ENCODE data around the gene RERE.

RERE gene

DNA sequence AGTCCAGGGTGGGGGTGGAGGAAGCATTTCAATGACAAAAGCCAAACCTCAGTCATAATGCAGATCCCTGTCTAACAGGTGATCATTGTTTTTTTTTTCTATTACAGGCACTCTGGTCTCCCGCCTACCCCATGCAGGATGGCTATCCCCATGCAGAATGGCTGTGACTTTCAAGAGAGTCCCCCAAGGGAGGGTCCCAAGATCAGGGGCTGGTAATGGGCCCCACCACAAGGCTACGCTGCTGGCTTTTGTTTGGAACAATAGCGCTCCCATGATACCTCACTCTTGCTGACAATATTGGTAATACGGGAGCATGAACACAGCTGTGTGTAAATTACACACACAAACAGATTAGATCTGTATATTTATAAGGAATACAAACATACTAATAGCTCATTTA lies 380.1 kb downstream of the RERE start:
- peaks cover 50% of the 10 kb centered on the region for H3K4me1 ChIP-seq
- no peak overlapping the region for H3K9ac ChIP-seq
- no peak for TF ChIP-seq Cebpa-rat (IDR thresholded peaks at IDR 0.05)
- H3K27me3 ChIP-seq = no peaks in the 10 kb centered on the region
- peaks cover 54% of the 10 kb centered on the region for H3K36me3 ChIP-seq
- no peak overlapping the region for H3K4me3 ChIP-seq
- no peaks in the 10 kb centered on the region for H3K9me3 ChIP-seq
- peaks cover 93% of the 10 kb centered on the region for H4K20me1 ChIP-seq
- H3K4me2 ChIP-seq = no peak overlapping the region
- no peak overlapping the region for H3K27ac ChIP-seq

DNA sequence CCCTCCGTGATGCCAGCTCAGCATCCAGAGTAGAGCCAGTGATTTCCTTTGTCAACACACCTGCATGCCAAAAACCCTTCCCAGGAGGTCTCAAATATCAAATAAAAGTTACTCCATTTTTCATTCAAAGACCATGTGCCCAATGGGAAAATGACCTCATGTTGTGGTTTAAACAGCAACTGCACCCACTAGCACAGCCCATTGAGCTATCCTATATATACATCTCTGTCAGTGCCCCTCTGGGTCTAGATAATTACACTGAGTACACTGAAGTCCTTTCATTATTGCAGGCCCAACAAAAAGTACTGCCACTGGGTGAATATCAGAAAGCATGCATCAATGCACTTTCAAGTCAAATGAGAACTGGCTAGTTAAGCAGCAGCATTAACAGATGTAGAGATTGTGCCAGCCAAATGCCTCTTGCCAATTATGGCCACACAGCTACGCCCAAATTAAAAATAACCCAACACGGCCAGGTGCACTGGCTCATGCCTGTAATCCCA lies 381.8 kb downstream of the RERE start:
- no peak overlapping the region for H3K4me3 ChIP-seq
- no peak for TF ChIP-seq Cebpa-rat (IDR thresholded peaks at IDR 0.05)
- H3K36me3 ChIP-seq = peaks cover 48% of the 10 kb centered on the region
- H3K27ac ChIP-seq = no peak overlapping the region
- H3K4me1 ChIP-seq = peaks cover 62% of the 10 kb centered on the region
- H3K4me2 ChIP-seq = no peak overlapping the region
- no peak overlapping the region for H3K9ac ChIP-seq
- no peaks in the 10 kb centered on the region for H3K27me3 ChIP-seq
- H4K20me1 ChIP-seq = peaks cover 95% of the 10 kb centered on the region
- H3K9me3 ChIP-seq = no peaks in the 10 kb centered on the region

DNA sequence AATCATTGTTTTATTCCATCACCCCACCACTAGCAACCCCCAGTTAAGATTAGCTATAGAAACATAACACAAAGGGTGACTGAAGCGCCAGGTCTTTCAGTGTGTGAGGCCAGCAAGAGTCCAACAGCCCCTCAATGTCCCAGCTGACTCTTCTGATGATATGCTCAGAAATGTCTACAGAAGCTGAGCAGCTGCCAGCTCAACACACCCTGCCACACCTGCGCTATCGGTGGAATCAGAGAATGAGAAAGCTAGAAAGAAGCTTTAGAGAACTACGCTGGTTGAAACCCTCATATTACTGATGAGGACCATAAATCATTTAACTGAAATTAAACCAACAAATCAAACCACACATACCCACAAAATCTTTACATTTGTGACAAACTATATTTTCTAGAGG lies 383.3 kb downstream of the RERE start:
- Histone ChIP-seq H3K27ac (no peak overlapping the region), H3K4me2 (no peak overlapping the region), H3K4me1 (peaks cover 62% of the 10 kb centered on the region), H3K9me3 (no peaks in the 10 kb centered on the region), H3K36me3 (peaks cover 42% of the 10 kb centered on the region), H3K27me3 (no peaks in the 10 kb centered on the region), H4K20me1 (peaks cover 95% of the 10 kb centered on the region), H3K9ac (no peak overlapping the region), H3K4me3 (no peak overlapping the region)
- TF ChIP-seq Cebpa-rat (IDR thresholded peaks at IDR 0.05) = no peak

DNA sequence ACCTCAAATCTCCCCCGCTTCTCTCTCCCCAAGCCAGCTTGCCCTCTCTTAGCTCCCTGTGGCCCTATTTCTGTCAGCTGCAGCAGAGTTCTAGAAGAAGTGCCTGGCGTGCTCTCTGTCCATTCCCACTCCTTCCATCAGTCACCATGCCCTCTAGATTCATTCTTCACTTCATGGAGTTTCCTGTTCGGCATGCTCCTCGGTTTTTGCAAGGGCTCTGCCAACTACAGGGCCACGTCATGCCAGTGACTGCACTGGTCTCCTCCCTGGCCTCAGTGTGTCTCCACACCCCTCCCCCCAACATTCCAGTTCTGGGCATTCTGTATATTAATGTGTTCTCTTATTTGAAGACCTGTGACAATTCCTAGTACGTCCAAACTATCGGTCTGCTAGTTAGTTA lies 385.7 kb downstream of the RERE start:
- no peak overlapping the region for H3K4me3 ChIP-seq
- H4K20me1 ChIP-seq = peaks cover 93% of the 10 kb centered on the region
- H3K27ac ChIP-seq = no peak overlapping the region
- TF ChIP-seq Cebpa-rat (IDR thresholded peaks at IDR 0.05) = no peak
- peaks cover 25% of the 10 kb centered on the region for H3K36me3 ChIP-seq
- no peak overlapping the region for H3K9ac ChIP-seq
- H3K4me1 ChIP-seq = peaks cover 70% of the 10 kb centered on the region
- H3K9me3 ChIP-seq = no peaks in the 10 kb centered on the region
- peak overlapping the region; percentile 87 for H3K4me2 ChIP-seq
- H3K27me3 ChIP-seq = no peaks in the 10 kb centered on the region

DNA sequence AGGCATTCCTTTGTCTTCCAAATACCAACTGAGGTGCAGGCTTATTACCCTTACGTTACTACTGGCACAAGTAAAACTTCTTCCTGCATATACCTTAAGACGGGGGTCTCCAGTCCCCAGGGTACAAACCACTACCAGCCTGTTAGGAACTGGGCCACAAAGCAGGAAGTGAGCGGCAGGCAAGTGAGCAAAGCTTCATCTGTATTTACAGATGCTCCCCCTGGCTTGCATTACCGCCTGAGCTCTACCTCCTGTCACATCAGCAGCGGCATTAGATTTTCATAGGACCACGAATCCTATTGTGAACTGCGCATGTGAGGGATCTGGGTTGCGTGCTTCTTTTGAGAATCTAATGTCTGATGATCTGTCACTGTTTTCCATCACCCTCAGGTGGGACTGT lies 386.4 kb downstream of the RERE start:
- Histone ChIP-seq H3K9me3 (no peaks in the 10 kb centered on the region), H3K4me2 (peak overlapping the region; percentile 87), H3K4me1 (peaks cover 74% of the 10 kb centered on the region), H3K4me3 (no peak overlapping the region), H3K9ac (no peak overlapping the region), H3K27ac (no peak overlapping the region), H3K36me3 (peaks cover 23% of the 10 kb centered on the region), H3K27me3 (no peaks in the 10 kb centered on the region), H4K20me1 (peaks cover 98% of the 10 kb centered on the region)
- no peak for TF ChIP-seq Cebpa-rat (IDR thresholded peaks at IDR 0.05)

DNA sequence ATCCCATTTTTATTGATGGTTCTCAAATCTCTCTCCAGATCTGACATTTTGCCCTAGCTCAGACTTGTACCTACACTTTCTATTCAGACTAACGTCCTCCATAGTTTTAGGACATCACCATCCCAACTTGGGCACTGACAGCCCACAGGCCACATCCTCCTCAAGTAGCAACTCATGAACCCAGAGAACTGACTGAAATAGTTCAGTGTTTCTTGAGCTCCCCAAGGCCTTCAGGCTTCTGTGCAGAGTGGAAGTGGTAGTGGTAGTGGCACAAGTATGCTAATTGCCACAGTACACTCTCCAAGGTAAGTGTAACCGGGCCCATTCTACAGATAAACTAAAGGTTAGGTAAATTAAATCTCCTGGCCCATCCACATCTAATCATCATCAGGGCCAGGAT lies 387.0 kb downstream of the RERE start:
- Histone ChIP-seq H3K4me1 (peaks cover 76% of the 10 kb centered on the region), H3K27me3 (no peaks in the 10 kb centered on the region), H3K36me3 (peaks cover 18% of the 10 kb centered on the region), H3K9me3 (no peaks in the 10 kb centered on the region), H3K9ac (no peak overlapping the region), H3K4me3 (no peak overlapping the region), H3K27ac (no peak overlapping the region), H3K4me2 (peak overlapping the region; percentile 87), H4K20me1 (peaks cover 98% of the 10 kb centered on the region)
- no peak for TF ChIP-seq Cebpa-rat (IDR thresholded peaks at IDR 0.05)

DNA sequence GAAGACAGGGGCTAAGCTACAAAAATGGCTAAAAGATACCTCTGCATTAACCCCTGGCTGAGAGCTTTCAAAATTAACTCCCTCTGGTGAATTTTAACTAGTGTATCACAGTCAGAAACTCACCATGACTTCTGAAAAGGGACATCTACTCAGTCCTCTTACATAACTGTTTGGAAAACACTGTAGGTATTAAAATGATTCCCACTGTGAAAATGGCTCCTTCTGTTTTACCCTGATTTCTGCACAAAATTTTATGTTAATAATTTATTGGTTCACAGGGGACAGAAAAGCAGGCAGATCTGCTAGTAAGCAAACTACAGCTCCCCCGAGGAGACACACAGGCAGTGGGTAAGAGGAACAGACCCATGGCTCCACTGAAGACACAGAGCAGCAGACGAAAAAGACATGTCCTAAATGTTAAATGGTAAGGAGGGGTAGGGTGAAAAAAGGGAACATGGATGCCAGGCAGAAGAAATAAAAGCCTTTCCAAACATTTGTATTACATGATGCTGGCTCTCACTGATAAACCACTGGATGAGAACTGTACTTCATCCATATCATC lies 387.8 kb downstream of the RERE start:
- TF ChIP-seq Cebpa-rat (IDR thresholded peaks at IDR 0.05) = no peak
- Histone ChIP-seq H3K27me3 (no peaks in the 10 kb centered on the region), H4K20me1 (peaks cover 98% of the 10 kb centered on the region), H3K4me3 (no peak overlapping the region), H3K4me1 (peaks cover 82% of the 10 kb centered on the region), H3K27ac (no peak overlapping the region), H3K36me3 (peaks cover 9% of the 10 kb centered on the region; the same call in 1 of the 2 replicates), H3K9me3 (no peaks in the 10 kb centered on the region), H3K4me2 (peak overlapping the region; percentile 87), H3K9ac (no peak overlapping the region)

DNA sequence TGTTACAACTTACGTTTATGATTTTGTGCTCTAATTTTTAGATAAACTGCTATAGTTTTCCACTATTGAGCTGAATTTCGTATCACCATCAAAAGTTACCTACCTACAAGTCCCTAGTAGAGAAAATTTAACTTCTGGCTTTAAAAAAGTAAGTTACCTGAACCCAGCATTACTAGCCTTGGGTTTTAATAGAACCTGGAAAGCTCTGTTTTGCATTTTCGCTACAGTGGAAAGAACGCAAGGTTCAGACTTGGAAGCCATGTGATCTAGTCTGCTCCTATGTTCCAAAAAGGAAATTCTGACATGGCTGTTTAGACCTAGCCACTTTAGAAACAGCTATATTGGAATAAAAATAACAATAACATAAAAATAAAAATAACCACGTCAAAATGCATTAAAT lies 389.0 kb downstream of the RERE start:
- peak overlapping the region; percentile 50; the same call in 1 of the 2 replicates for H3K27ac ChIP-seq
- peaks cover 97% of the 10 kb centered on the region for H4K20me1 ChIP-seq
- H3K9ac ChIP-seq = no peak overlapping the region

DNA sequence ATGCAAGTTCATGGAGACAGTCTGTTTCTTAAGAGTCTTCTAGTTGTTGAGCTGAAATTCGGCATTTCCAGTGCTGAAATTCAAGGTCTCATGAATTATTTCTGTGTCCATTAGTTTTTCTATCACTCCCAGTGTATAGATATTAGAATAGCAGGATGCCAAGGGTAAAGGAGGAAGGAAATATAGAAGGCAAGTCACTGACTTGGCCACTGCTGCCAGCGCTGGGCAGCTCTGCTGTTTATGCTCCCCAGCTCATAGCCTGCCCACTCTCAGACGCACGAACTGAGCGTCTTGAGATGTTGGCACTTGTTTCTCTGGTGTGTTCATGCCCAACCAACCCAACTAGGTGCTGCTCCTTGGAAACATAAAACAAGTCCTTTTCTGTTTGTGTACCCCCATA lies 389.5 kb downstream of the RERE start:
- no peaks in the 10 kb centered on the region for H3K9me3 ChIP-seq
- H3K36me3 ChIP-seq = no peaks in the 10 kb centered on the region
- peak overlapping the region; percentile 50; the same call in 1 of the 2 replicates for H3K9ac ChIP-seq
- peak overlapping the region; percentile 87 for H3K4me2 ChIP-seq
- H4K20me1 ChIP-seq = peaks cover 97% of the 10 kb centered on the region
- TF ChIP-seq Cebpa-rat (IDR thresholded peaks at IDR 0.05) = no peak
- H3K27ac ChIP-seq = peak overlapping the region; percentile 50; the same call in 1 of the 2 replicates
- H3K27me3 ChIP-seq = no peaks in the 10 kb centered on the region
- peaks cover 89% of the 10 kb centered on the region for H3K4me1 ChIP-seq
- peak overlapping the region; percentile 32 for H3K4me3 ChIP-seq

More for the DNA sequence above, 389.0 kb downstream of the RERE start:
- H3K9me3 ChIP-seq = no peaks in the 10 kb centered on the region
- H3K27me3 ChIP-seq = no peaks in the 10 kb centered on the region
- H3K4me1 ChIP-seq = peaks cover 91% of the 10 kb centered on the region
- no peak for TF ChIP-seq Cebpa-rat (IDR thresholded peaks at IDR 0.05)
- no peaks in the 10 kb centered on the region for H3K36me3 ChIP-seq
- H3K4me3 ChIP-seq = peak overlapping the region; percentile 32; the same call in 1 of the 2 replicates
- peak overlapping the region; percentile 87 for H3K4me2 ChIP-seq

DNA sequence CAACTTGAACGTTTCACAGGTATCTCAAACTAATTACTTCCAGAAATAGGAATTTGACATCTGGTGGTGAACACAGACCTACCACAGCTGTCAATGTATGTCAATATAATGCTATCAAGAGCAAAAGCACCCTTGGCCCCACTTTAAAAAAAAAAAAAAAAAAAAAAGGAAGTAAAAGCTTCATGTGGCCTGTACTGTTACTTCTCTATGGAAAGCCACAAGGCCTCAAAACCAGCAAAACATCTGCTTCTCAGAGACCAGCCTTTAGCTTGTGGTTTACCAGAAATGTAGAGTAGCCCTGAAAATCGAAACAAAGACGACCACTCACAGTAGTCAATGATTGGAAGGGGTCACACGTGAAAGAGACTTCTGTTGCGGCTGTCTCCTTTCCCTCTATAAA lies 389.9 kb downstream of the RERE start:
- Histone ChIP-seq H3K4me1 (peaks cover 89% of the 10 kb centered on the region), H3K27ac (peak overlapping the region; percentile 50; the same call in 1 of the 2 replicates), H3K9me3 (no peaks in the 10 kb centered on the region), H3K27me3 (no peaks in the 10 kb centered on the region), H3K9ac (peak overlapping the region; percentile 50; the same call in 1 of the 2 replicates), H3K4me2 (peak overlapping the region; percentile 87), H4K20me1 (peaks cover 97% of the 10 kb centered on the region), H3K4me3 (peak overlapping the region; percentile 32), H3K36me3 (no peaks in the 10 kb centered on the region)
- TF ChIP-seq Cebpa-rat (IDR thresholded peaks at IDR 0.05) = no peak
